HepG2 (cell line): ENCODE data around the gene ABCC5. TPM values are rescaled to one million over a fixed set of nuclear protein-coding genes. Genes with fewer than 3 reads are reported as not detected.
A peak's percentile ranks its signal among the peaks of the same experiment; 100 is the strongest.

Source experiments
- AGO1 ChIP-seq: fragments of 200-400 bp; formaldehyde crosslinking; IDR thresholded peaks from 2 replicates; pipeline ENCODE4 v1.6.1; 2017; ENCODE audit warnings: mild to moderate bottlenecking, low read depth, low read length, moderate library complexity; ENCODE audit not compliant: poor library complexity, severe bottlenecking
- CBFB ChIP-seq: sonication (generic); formaldehyde crosslinking; IDR thresholded peaks from 2 replicates; pipeline ENCODE4 v1.4.0; 2020; ENCODE audit warnings: missing genetic modification reagents
- EEA1 ChIP-seq: sonication (generic); formaldehyde crosslinking; IDR thresholded peaks from 2 replicates; pipeline ENCODE4 v1.5.1; 2020; ENCODE audit warnings: mild to moderate bottlenecking, missing genetic modification reagents, borderline replicate concordance
- GABPA ChIP-seq, 2 experiments: IDR thresholded peaks; 2 replicates each; pipeline ENCODE4 v1.6.1; 2011 to 2016; ENCODE audit warnings: low read depth in 2 of 2, low read length in 1 of 2, missing biosample characterization in 1 of 2, missing genetic modification characterization in 1 of 2
- GTF2F1 ChIP-seq: fragments of 150-350 bp; IDR thresholded peaks from 2 replicates; pipeline ENCODE4 v1.6.1; 2014; ENCODE audit warnings: low read length
- GZF1 ChIP-seq: sonication (generic); formaldehyde crosslinking; IDR thresholded peaks from 2 replicates; pipeline ENCODE4 v1.5.1; 2020; ENCODE audit warnings: mild to moderate bottlenecking, missing genetic modification reagents
- IRF2 ChIP-seq: IDR thresholded peaks from 2 replicates; pipeline ENCODE4 v1.6.1; 2018; ENCODE audit warnings: missing genetic modification reagents, missing compliant biosample characterization
- KLF11 ChIP-seq: IDR thresholded peaks from 2 replicates; pipeline ENCODE4 v1.6.1; 2016; ENCODE audit warnings: missing compliant biosample characterization
- MAFK ChIP-seq, 2 experiments: IDR thresholded peaks in 1 of 2; conservative IDR thresholded peaks in 1 of 2; 2 replicates each; pipeline ENCODE4 v1.6.1; 2011; ENCODE audit warnings: improper control_type of control experiment in 2 of 2, low read length in 2 of 2
- NONO ChIP-seq, 2 experiments: fragments of 450-650 bp in 1 of 2; sonication (generic) in 1 of 2; formaldehyde crosslinking in 1 of 2; IDR thresholded peaks in 1 of 2; conservative IDR thresholded peaks in 1 of 2; 2 replicates each; pipeline versions ENCODE4 v1.6.1 to v1.8.0; 2017 to 2022; ENCODE audit warnings: mild to moderate bottlenecking in 1 of 2, missing genetic modification reagents in 1 of 2, moderate library complexity in 1 of 2
- NRL ChIP-seq: sonication (generic); formaldehyde crosslinking; IDR thresholded peaks from 2 replicates; pipeline ENCODE4 v1.5.0; 2020; ENCODE audit warnings: missing genetic modification reagents, mild to moderate bottlenecking, moderate library complexity, borderline replicate concordance
- RARG ChIP-seq: sonication (generic); formaldehyde crosslinking; IDR thresholded peaks from 2 replicates; pipeline ENCODE4 v1.4.0; 2020; ENCODE audit warnings: low read depth, mild to moderate bottlenecking, missing genetic modification reagents
- SAFB2 ChIP-seq: sonication (generic); formaldehyde crosslinking; IDR thresholded peaks from 2 replicates; pipeline ENCODE4 v1.5.1; 2020; ENCODE audit warnings: missing genetic modification reagents, low read depth, mild to moderate bottlenecking, borderline replicate concordance
- SRSF1 ChIP-seq: fragments of 200-400 bp; formaldehyde crosslinking; optimal IDR thresholded peaks from 2 replicates; pipeline ENCODE3; 2017; ENCODE audit warnings: mild to moderate bottlenecking, low read depth, low read length, moderate library complexity
- TCF7L2 ChIP-seq: IDR thresholded peaks from 2 replicates; pipeline ENCODE4 v1.6.1; 2011; ENCODE audit warnings: mild to moderate bottlenecking, low read depth, low read length, moderate library complexity
- TRIM24 ChIP-seq: sonication (generic); formaldehyde crosslinking; IDR thresholded peaks from 2 replicates; pipeline ENCODE4 v1.8.0; 2022; ENCODE audit warnings: mild to moderate bottlenecking, missing genetic modification reagents
- ZFP1 ChIP-seq: IDR thresholded peaks from 2 replicates; pipeline ENCODE4 v1.6.1; 2016
- ZFY ChIP-seq: sonication (generic); formaldehyde crosslinking; IDR thresholded peaks from 2 replicates; pipeline ENCODE4 v1.4.0; 2020; ENCODE audit warnings: missing genetic modification reagents
- ZNF232 ChIP-seq: sonication (generic); formaldehyde crosslinking; IDR thresholded peaks from 2 replicates; pipeline ENCODE4 v1.4.0; 2020; ENCODE audit warnings: missing genetic modification reagents, borderline replicate concordance
- ZNF317 ChIP-seq: sonication (generic); formaldehyde crosslinking; IDR thresholded peaks from 2 replicates; pipeline ENCODE4 v1.5.0; 2020; ENCODE audit warnings: mild to moderate bottlenecking, missing genetic modification reagents
- ZNF558 ChIP-seq: sonication (generic); formaldehyde crosslinking; IDR thresholded peaks from 2 replicates; pipeline ENCODE4 v1.9.0; 2022; ENCODE audit warnings: mild to moderate bottlenecking, missing genetic modification reagents, borderline replicate concordance
- ZNF724P ChIP-seq: sonication (generic); formaldehyde crosslinking; IDR thresholded peaks from 2 replicates; pipeline ENCODE4 v1.8.0; 2022; ENCODE audit warnings: missing genetic modification reagents, borderline replicate concordance
- ZNF878 ChIP-seq: sonication (generic); formaldehyde crosslinking; IDR thresholded peaks from 2 replicates; pipeline ENCODE4 v1.8.1; 2023; ENCODE audit warnings: mild to moderate bottlenecking, missing genetic modification reagents, moderate library complexity
- polyA plus RNA-seq, 8 experiments: library from polyadenylated mRNA; depleted of rRNA in 3 of 8; stranded (reverse) in 7 of 8; unstranded in 1 of 8; fragments of >200 nt; fragmentation: Illumina TruSeq in 4 of 8; extraction: Trizol in 4 of 8; gene quantifications; 2 replicates each; pipeline versions ENCODE4 v1.2.1 to v1.2.3, GENCODE V29; 2011 to 2016; ENCODE audit warnings: low read depth in 4 of 8, missing spikeins in 1 of 8, mixed read lengths in 1 of 8; ENCODE audit not compliant: insufficient read depth in 1 of 8
- total RNA-seq, 5 experiments: library from RNA; depleted of rRNA; stranded (reverse); fragments of >200 nt; fragmentation: Illumina TruSeq; extraction: Trizol; gene quantifications; 2 replicates each; pipeline ENCODE4 v1.2.3, GENCODE V29; 2016; ENCODE audit warnings: low read depth in 1 of 5
- TF ChIP-seq, protein P1 (sequence below): sonication (generic); formaldehyde crosslinking; IDR thresholded peaks from 2 replicates; pipeline ENCODE4 v1.4.0; 2020; ENCODE audit warnings: missing genetic modification reagents
- TF ChIP-seq, protein P2 (sequence below): IDR thresholded peaks from 2 replicates; pipeline ENCODE4 v1.6.1; 2012; ENCODE audit warnings: inconsistent platforms
- TF ChIP-seq, protein P3 (sequence below): sonication (generic); formaldehyde crosslinking; IDR thresholded peaks from 2 replicates; pipeline ENCODE4 v1.4.0; 2020; ENCODE audit warnings: mild to moderate bottlenecking, missing genetic modification reagents
- TF ChIP-seq, protein P4 (sequence below): sonication (generic); formaldehyde crosslinking; IDR thresholded peaks from 2 replicates; pipeline ENCODE4 v1.4.0; 2020; ENCODE audit warnings: missing genetic modification reagents

Gene ABCC5
- total and polyA plus RNA-seq, 2 of the 13 experiments (the other 11 are each of a cell fraction or from before 2014, with no cell fraction given), result 12.5 to 12.7 TPM

DNA sequence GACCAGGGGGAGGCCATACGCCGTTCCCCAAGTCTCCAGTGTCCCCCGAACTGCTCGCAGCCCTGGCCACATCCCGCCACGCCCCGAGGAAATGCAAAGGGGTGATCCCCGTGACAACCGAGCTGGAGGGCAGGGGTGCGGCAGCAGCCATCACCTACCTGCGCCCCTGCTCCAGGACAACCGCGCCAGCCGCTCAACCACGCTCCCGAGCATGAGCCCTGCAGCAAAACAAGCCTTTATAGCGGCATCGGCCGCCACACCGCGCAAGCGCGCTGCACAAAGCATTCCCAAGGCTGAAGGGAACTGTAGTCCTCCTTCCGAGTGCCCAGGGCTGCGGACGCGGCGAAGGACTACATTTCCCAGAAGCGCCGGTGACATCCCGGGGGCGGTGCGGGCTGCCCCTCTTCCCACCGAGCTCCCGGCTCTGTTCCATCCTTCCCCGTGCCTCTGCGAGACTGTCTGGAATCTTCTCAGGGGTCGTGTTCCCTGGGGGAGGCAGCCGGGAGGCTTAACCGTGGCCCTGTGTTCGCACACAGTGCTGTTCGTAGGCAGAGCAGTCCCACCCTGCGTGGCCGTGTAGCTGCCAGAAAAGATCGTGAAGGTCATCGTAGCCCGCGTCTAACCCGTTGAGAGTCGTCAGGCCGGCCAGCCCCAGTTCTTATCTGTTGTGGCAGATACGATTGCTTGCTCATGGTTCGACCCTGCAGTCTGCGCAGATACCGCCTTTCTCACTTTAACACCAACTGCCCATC is at the start of gene ABCC5 (continued):
- TF ChIP-seq NONO (IDR thresholded peaks at IDR 0.05) (no peak), NONO (CRISPR knock-in tag; conservative IDR thresholded peaks at IDR 0.05) (peak; percentile 13; the same call in 1 of the 2 replicates), NRL (CRISPR knock-in tag) (peak; percentile 87; the same call in 1 of the 2 replicates), ZNF317 (peak; percentile 68; the same call in 1 of the 2 replicates), GZF1 (CRISPR knock-in tag) (no peak), TCF7L2 (no peak), GABPA (IDR thresholded peaks at IDR 0.05; ENCODE audit: low read depth, low read length) (no peak), GABPA (CRISPR knock-in tag; IDR thresholded peaks at IDR 0.05; ENCODE audit: low read depth) (peak; percentile 74), ZFY (peak; percentile 78), CBFB (CRISPR knock-in tag) (peak; percentile 33; the same call in 1 of the 2 replicates), MAFK (conservative IDR thresholded peaks at IDR 0.05 in 1 of 2, IDR thresholded peaks at IDR 0.05 in 1 of 2; ENCODE audit: low read length in 2 of 2) (no peak), ZNF558 (CRISPR knock-in tag) (0 out of 2 replicates have a peak, but pooled peaks have one; percentile 63), ZFP1 (CRISPR knock-in tag) (no peak), SAFB2 (CRISPR knock-in tag) (0 out of 2 replicates have a peak, but pooled peaks have one; percentile 30), ZNF724P (CRISPR knock-in tag) (no peak), RARG (CRISPR knock-in tag) (peak; percentile 41; the same call in 1 of the 2 replicates), KLF11 (no peak), GTF2F1 (no peak), IRF2 (peak; percentile 76), ZNF878 (CRISPR knock-in tag) (no peak), ZNF232 (no peak), AGO1 (peak; percentile 65), EEA1 (CRISPR knock-in tag) (peak; percentile 37; the same call in 1 of the 2 replicates), TRIM24 (no peak), SRSF1 (peak; percentile 58)
- TF ChIP-seq, protein P1, sequence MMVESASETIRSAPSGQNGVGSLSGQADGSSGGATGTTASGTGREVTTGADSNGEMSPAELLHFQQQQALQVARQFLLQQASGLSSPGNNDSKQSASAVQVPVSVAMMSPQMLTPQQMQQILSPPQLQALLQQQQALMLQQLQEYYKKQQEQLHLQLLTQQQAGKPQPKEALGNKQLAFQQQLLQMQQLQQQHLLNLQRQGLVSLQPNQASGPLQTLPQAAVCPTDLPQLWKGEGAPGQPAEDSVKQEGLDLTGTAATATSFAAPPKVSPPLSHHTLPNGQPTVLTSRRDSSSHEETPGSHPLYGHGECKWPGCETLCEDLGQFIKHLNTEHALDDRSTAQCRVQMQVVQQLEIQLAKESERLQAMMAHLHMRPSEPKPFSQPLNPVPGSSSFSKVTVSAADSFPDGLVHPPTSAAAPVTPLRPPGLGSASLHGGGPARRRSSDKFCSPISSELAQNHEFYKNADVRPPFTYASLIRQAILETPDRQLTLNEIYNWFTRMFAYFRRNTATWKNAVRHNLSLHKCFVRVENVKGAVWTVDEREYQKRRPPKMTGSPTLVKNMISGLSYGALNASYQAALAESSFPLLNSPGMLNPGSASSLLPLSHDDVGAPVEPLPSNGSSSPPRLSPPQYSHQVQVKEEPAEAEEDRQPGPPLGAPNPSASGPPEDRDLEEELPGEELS (CRISPR knock-in tag), result no peak
- TF ChIP-seq, protein P2, sequence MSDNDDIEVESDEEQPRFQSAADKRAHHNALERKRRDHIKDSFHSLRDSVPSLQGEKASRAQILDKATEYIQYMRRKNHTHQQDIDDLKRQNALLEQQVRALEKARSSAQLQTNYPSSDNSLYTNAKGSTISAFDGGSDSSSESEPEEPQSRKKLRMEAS, result peak; percentile 70
- TF ChIP-seq, protein P3, sequence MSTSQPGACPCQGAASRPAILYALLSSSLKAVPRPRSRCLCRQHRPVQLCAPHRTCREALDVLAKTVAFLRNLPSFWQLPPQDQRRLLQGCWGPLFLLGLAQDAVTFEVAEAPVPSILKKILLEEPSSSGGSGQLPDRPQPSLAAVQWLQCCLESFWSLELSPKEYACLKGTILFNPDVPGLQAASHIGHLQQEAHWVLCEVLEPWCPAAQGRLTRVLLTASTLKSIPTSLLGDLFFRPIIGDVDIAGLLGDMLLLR (CRISPR knock-in tag), result peak; percentile 89
- TF ChIP-seq, protein P4, sequence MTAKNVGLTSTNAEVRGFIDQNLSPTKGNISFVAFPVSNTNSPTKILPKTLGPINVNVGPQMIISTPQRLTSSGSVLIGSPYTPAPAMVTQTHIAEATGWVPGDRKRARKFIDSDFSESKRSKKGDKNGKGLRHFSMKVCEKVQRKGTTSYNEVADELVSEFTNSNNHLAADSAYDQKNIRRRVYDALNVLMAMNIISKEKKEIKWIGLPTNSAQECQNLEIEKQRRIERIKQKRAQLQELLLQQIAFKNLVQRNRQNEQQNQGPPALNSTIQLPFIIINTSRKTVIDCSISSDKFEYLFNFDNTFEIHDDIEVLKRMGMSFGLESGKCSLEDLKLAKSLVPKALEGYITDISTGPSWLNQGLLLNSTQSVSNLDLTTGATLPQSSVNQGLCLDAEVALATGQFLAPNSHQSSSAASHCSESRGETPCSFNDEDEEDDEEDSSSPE (CRISPR knock-in tag), result peak; percentile 45; the same call in 1 of the 2 replicates
